Bronchial epithelial cell (primary cell): ENCODE results near the gene RABGEF1. TPM values are rescaled to one million over a fixed set of nuclear protein-coding genes. Genes with fewer than 3 reads are reported as not detected.
A peak's percentile ranks its signal among the peaks of the same experiment; 100 is the strongest.
"Not testable (repeated sequence)": the region's sequence is repeated elsewhere in the genome, so short reads cannot be mapped to it uniquely, and the experiment has no call there.

Experiments
- DNase-seq: peaks from one replicate; pipeline ENCODE4 v3.0.0-alpha.2; 2010; ENCODE audit warnings: low read depth
- FAIRE-seq: peaks from 2 replicates; lab custom pipeline; 2011; peaks lifted over from hg19 to GRCh38; lab: Jason Lieb, UNC
- H3K27me3 ChIP-seq: 2 replicates; pipeline ENCODE4 v1.5.1; 2011; ENCODE audit warnings: low read length; ENCODE audit not compliant: control insufficient read depth, insufficient read depth
- H3K36me3 ChIP-seq: 2 replicates; pipeline ENCODE4 v1.5.1; 2011; ENCODE audit warnings: low read length; ENCODE audit not compliant: control insufficient read depth, insufficient read depth
- H3K4me3 ChIP-seq: 2 replicates; pipeline ENCODE4 v1.5.1; 2011; ENCODE audit warnings: mild to moderate bottlenecking, low read depth, low read length, control low read depth
- CTCF ChIP-seq: IDR thresholded peaks from 2 replicates; pipeline ENCODE4 v1.5.1; 2011; ENCODE audit warnings: mild to moderate bottlenecking, moderate library complexity, low read length, control low read depth, inconsistent platforms; ENCODE audit not compliant: insufficient read depth, severe bottlenecking
- total RNA-seq: library from RNA; depleted of rRNA; stranded (reverse); fragments of >200 nt; gene quantifications from 2 replicates; pipeline ENCODE4 v1.2.1, GENCODE V29; 2014

The RABGEF1 gene
- total RNA-seq, 1 donor from 2014 or later, result 35.3 TPM

- no peak for TF ChIP-seq CTCF
- DNase-seq (no peak), FAIRE-seq (no peak)
- no peaks in the 10 kb centered on the region for H3K27me3 ChIP-seq
- H3K4me3 ChIP-seq, result no peak overlapping the region
- H3K36me3 ChIP-seq, result peaks cover 8% of the 10 kb centered on the region
Measured at GRCh38 chr7:66776800-66777442, 36.4 kb downstream of the RABGEF1 start.

GRCh38 chr7:66778201-66778600, 37.7 kb downstream of the RABGEF1 start:
- no peak overlapping the region for H3K4me3 ChIP-seq
- no peak for DNase-seq
- TF ChIP-seq CTCF, result no peak
- FAIRE-seq, result no peak
- no peaks in the 10 kb centered on the region for H3K27me3 ChIP-seq
- H3K36me3 ChIP-seq, result peaks cover 10% of the 10 kb centered on the region

GRCh38 chr7:66779669-66780409, 39.3 kb downstream of the RABGEF1 start:
- DNase-seq (peak; percentile 63), FAIRE-seq (no peak)
- TF ChIP-seq CTCF, result no peak
- Histone ChIP-seq H3K4me3 (no peak overlapping the region), H3K27me3 (no peaks in the 10 kb centered on the region), H3K36me3 (peaks cover 9% of the 10 kb centered on the region)

- no peak for TF ChIP-seq CTCF
- Histone ChIP-seq H3K27me3 (no peaks in the 10 kb centered on the region), H3K36me3 (peaks cover 6% of the 10 kb centered on the region), H3K4me3 (no peak overlapping the region)
- DNase-seq, result no peak
- FAIRE-seq, result no peak
Measured at GRCh38 chr7:66781408-66782090, 41.0 kb downstream of the RABGEF1 start.

GRCh38 chr7:66782875-66783274, 42.3 kb downstream of the RABGEF1 start:
- H3K36me3 ChIP-seq, H3K27me3 ChIP-seq, DNase-seq, FAIRE-seq, H3K4me3 ChIP-seq: not testable (repeated sequence)

- not testable (repeated sequence) for FAIRE-seq, H3K27me3 ChIP-seq, H3K36me3 ChIP-seq, DNase-seq, H3K4me3 ChIP-seq
Measured at GRCh38 chr7:66783887-66784595, 43.5 kb downstream of the RABGEF1 start.
